Loucy (cell line): ENCODE data around the gene ANKRD26.

Experiments
- H2AFZ ChIP-seq: fragments of 200-600 bp; sonication (generic); 2 replicates; pipeline ENCODE4 v1.6.0; 2016; ENCODE audit warnings: antibody characterized with exemption, mild to moderate bottlenecking, low read length, moderate library complexity
- H3F3A ChIP-seq: fragments of 200-600 bp; 2 replicates; pipeline ENCODE4 v1.6.0; 2016; ENCODE audit warnings: antibody characterized with exemption, low read depth, mild to moderate bottlenecking
- H3K27me3 ChIP-seq: fragments of 200-600 bp; sonication (generic); 2 replicates; pipeline ENCODE4 v1.6.1; 2014; ENCODE audit warnings: low read length, mild to moderate bottlenecking; ENCODE audit not compliant: insufficient read depth, poor library complexity, severe bottlenecking
- H3K36me3 ChIP-seq: fragments of 200-600 bp; sonication (generic); 2 replicates; pipeline ENCODE4 v1.6.1; 2016; ENCODE audit warnings: low read length; ENCODE audit not compliant: insufficient read depth
- H3K4me1 ChIP-seq: fragments of 200-600 bp; sonication (generic); 2 replicates; pipeline ENCODE4 v1.5.1; 2014; ENCODE audit warnings: low read length, mild to moderate bottlenecking; ENCODE audit not compliant: insufficient read depth, poor library complexity, severe bottlenecking
- H3K4me2 ChIP-seq: fragments of 200-600 bp; sonication (generic); 2 replicates; pipeline ENCODE4 v1.6.0; 2014; ENCODE audit warnings: antibody characterized with exemption, low read length, low read depth, mild to moderate bottlenecking; ENCODE audit not compliant: poor library complexity, severe bottlenecking
- H3K4me3 ChIP-seq: fragments of 200-600 bp; sonication (generic); 2 replicates; pipeline ENCODE4 v1.5.1; 2014; ENCODE audit warnings: low read length, mild to moderate bottlenecking, mixed read lengths; ENCODE audit not compliant: poor library complexity, severe bottlenecking
- H3K79me2 ChIP-seq: fragments of 200-600 bp; sonication (generic); 2 replicates; pipeline ENCODE4 v1.6.1; 2014; ENCODE audit warnings: low read length; ENCODE audit not compliant: insufficient read depth
- H3K9ac ChIP-seq: fragments of 200-600 bp; sonication (generic); 2 replicates; pipeline ENCODE4 v1.6.0; 2014; ENCODE audit warnings: mild to moderate bottlenecking, low read depth, low read length, moderate library complexity; ENCODE audit not compliant: poor library complexity, severe bottlenecking
- H3K9me2 ChIP-seq: fragments of 200-600 bp; sonication (generic); replicated peaks from 2 replicates; pipeline ENCODE4 v1.6.1; 2016; ENCODE audit warnings: low read depth, low read length, mixed read lengths
- H3K9me3 ChIP-seq: fragments of 200-600 bp; sonication (generic); 2 replicates; pipeline ENCODE4 v1.6.1; 2014; ENCODE audit warnings: mild to moderate bottlenecking, antibody characterized with exemption, low read length, low read depth; ENCODE audit not compliant: insufficient read depth
- H4K20me1 ChIP-seq: fragments of 200-600 bp; sonication (generic); 2 replicates; pipeline ENCODE4 v1.6.0; 2014; ENCODE audit warnings: antibody characterized with exemption, low read length, mild to moderate bottlenecking; ENCODE audit not compliant: insufficient read depth, poor library complexity, severe bottlenecking
- EZH2phosphoT487 ChIP-seq: fragments of 200-600 bp; IDR thresholded peaks from 2 replicates; pipeline ENCODE4 v1.6.1; 2018; ENCODE audit warnings: antibody characterized with exemption, mild to moderate bottlenecking, moderate library complexity, borderline replicate concordance
- TF ChIP-seq, protein P1 (sequence below): fragments of 200-600 bp; sonication (generic); conservative IDR thresholded peaks from 2 replicates; pipeline ENCODE4 v1.5.1; 2014; ENCODE audit warnings: mild to moderate bottlenecking, antibody characterized with exemption, low read length

Gene ANKRD26

DNA sequence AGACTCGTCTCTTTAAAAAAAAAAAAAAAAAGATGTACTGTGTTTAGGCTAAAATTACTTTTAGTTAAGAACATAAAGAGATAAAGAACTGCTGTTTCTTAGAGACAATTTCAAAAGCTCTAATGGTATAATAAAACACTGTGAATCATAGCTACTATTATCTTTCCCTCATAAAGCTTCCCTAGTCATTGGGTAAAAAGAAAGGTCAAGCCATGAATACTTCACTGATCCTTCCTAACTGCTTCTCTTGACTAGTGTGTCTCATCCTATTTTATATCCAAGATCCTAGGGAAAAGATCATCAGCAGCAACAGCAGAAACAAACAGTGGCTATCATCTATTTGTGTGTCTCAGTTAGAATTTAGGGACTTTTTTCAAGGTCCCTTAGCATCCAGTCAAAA, 43.4 kb upstream of the ANKRD26 start:
- Histone ChIP-seq H2AFZ (no peak overlapping the region), H3K9me3 (no peaks in the 10 kb centered on the region), H3K79me2 (peaks cover 43% of the 10 kb centered on the region), H3F3A (no peaks in the 10 kb centered on the region), H4K20me1 (peaks cover 53% of the 10 kb centered on the region), H3K9ac (no peak overlapping the region), H3K4me1 (peaks cover 13% of the 10 kb centered on the region), H3K36me3 (peaks cover 79% of the 10 kb centered on the region), H3K4me3 (no peak overlapping the region), H3K9me2 (no peaks in the 10 kb centered on the region), H3K27me3 (no peaks in the 10 kb centered on the region), H3K4me2 (no peak overlapping the region)
- no peak for TF ChIP-seq EZH2phosphoT487
- TF ChIP-seq, protein P1, sequence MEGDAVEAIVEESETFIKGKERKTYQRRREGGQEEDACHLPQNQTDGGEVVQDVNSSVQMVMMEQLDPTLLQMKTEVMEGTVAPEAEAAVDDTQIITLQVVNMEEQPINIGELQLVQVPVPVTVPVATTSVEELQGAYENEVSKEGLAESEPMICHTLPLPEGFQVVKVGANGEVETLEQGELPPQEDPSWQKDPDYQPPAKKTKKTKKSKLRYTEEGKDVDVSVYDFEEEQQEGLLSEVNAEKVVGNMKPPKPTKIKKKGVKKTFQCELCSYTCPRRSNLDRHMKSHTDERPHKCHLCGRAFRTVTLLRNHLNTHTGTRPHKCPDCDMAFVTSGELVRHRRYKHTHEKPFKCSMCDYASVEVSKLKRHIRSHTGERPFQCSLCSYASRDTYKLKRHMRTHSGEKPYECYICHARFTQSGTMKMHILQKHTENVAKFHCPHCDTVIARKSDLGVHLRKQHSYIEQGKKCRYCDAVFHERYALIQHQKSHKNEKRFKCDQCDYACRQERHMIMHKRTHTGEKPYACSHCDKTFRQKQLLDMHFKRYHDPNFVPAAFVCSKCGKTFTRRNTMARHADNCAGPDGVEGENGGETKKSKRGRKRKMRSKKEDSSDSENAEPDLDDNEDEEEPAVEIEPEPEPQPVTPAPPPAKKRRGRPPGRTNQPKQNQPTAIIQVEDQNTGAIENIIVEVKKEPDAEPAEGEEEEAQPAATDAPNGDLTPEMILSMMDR, result no peak

GRCh38 chr10:27138277-27138676, 38.0 kb upstream of the ANKRD26 start:
- Histone ChIP-seq H2AFZ (no peak overlapping the region), H3F3A (no peaks in the 10 kb centered on the region), H3K79me2 (no peaks in the 10 kb centered on the region), H3K4me2 (no peak overlapping the region), H4K20me1 (peaks cover 5% of the 10 kb centered on the region), H3K4me3 (no peak overlapping the region), H3K9me3 (no peaks in the 10 kb centered on the region), H3K9ac (no peak overlapping the region), H3K9me2 (no peaks in the 10 kb centered on the region), H3K27me3 (no peaks in the 10 kb centered on the region), H3K36me3 (peaks cover 72% of the 10 kb centered on the region), H3K4me1 (no peaks in the 10 kb centered on the region)
- TF ChIP-seq, protein P1, result no peak
- no peak for TF ChIP-seq EZH2phosphoT487

- no peak for TF ChIP-seq EZH2phosphoT487
- TF ChIP-seq, protein P1, result no peak
- Histone ChIP-seq H3K36me3 (peaks cover 81% of the 10 kb centered on the region), H3F3A (no peaks in the 10 kb centered on the region), H3K9me2 (no peaks in the 10 kb centered on the region), H3K9ac (no peak overlapping the region), H3K4me2 (no peak overlapping the region), H3K4me1 (no peaks in the 10 kb centered on the region), H4K20me1 (peaks cover 4% of the 10 kb centered on the region), H3K79me2 (no peaks in the 10 kb centered on the region), H3K9me3 (no peaks in the 10 kb centered on the region), H3K27me3 (no peaks in the 10 kb centered on the region), H3K4me3 (no peak overlapping the region), H2AFZ (no peak overlapping the region)
Observed at GRCh38 chr10:27134371-27134770, 34.1 kb upstream of the ANKRD26 start.
